Left kidney (tissue), 2 donors: ENCODE data around the gene IER5. TPM values are rescaled to one million over a fixed set of nuclear protein-coding genes. Genes with fewer than 3 reads are reported as not detected.

Source experiments
- DNase-seq: peaks from one replicate; pipeline ENCODE4 v3.0.0-alpha.2; 2013
- polyA plus RNA-seq: library from polyadenylated mRNA; unstranded; fragments of 120-200 nt; gene quantifications from one replicate; pipeline ENCODE4 v1.2.1, GENCODE V29; 2013; ENCODE audit not compliant: insufficient read length

IER5 gene
- polyA plus RNA-seq, 1 donor: 4.8 TPM

GRCh38 chr1:181075766-181076350 lies 12.6 kb upstream of the IER5 start:
- no peak for DNase-seq

- no peak for DNase-seq
Observed at GRCh38 chr1:181076852-181077251, 11.6 kb upstream of the IER5 start.

GRCh38 chr1:181077576-181078242 lies 10.8 kb upstream of the IER5 start:
- no peak for DNase-seq

GRCh38 chr1:181079382-181079781 lies 9.1 kb upstream of the IER5 start:
- no peak for DNase-seq

GRCh38 chr1:181079920-181080319 lies 8.6 kb upstream of the IER5 start:
- no peak for DNase-seq

GRCh38 chr1:181080556-181080955 lies 7.9 kb upstream of the IER5 start:
- no peak for DNase-seq

- DNase-seq: no peak
Observed at GRCh38 chr1:181081395-181081794, 7.1 kb upstream of the IER5 start.

- DNase-seq: no peak
Observed at GRCh38 chr1:181083842-181084605, 4.5 kb upstream of the IER5 start.

GRCh38 chr1:181084606-181084969 lies 3.9 kb upstream of the IER5 start:
- no peak for DNase-seq

- no peak for DNase-seq
Observed at GRCh38 chr1:181086091-181086490, 2.4 kb upstream of the IER5 start.

GRCh38 chr1:181086926-181087325 lies 1.6 kb upstream of the IER5 start:
- DNase-seq: no peak

GRCh38 chr1:181087400-181087901 lies 1.0 kb upstream of the IER5 start:
- no peak for DNase-seq

- DNase-seq: no peak
Observed at GRCh38 chr1:181089017-181089675, 646 bp downstream of the IER5 start.

GRCh38 chr1:181089676-181090544 lies 1.4 kb downstream of the IER5 start:
- DNase-seq: peak; percentile 48

GRCh38 chr1:181090641-181091126 lies 2.2 kb downstream of the IER5 start:
- no peak for DNase-seq

GRCh38 chr1:181091309-181092040 lies 3.0 kb downstream of the IER5 start:
- no peak for DNase-seq

GRCh38 chr1:181092056-181092455 lies 3.6 kb downstream of the IER5 start:
- no peak for DNase-seq

GRCh38 chr1:181092883-181093458 lies 4.5 kb downstream of the IER5 start:
- no peak for DNase-seq

GRCh38 chr1:181094416-181095212 lies 6.1 kb downstream of the IER5 start:
- no peak for DNase-seq

GRCh38 chr1:181095260-181095659 lies 6.8 kb downstream of the IER5 start:
- no peak for DNase-seq
